HTR-8/SVneo (cell line): Measurements from ENCODE around the gene JMJD6.
"Not testable (repeated sequence)": the region's sequence is repeated elsewhere in the genome, so short reads cannot be mapped to it uniquely, and the experiment has no call there.

ENCODE experiments used
- DNase-seq: peaks from one replicate; pipeline ENCODE4 v3.0.0; 2011; ENCODE audit warnings: low spot score, mixed read lengths; ENCODE audit not compliant: insufficient read length
- FAIRE-seq: peaks from 2 replicates; lab custom pipeline; 2011; peaks lifted over from hg19 to GRCh38; lab: Jason Lieb, UNC

Gene JMJD6

GRCh38 chr17:76701471-76701967 lies 24.9 kb downstream of the JMJD6 start:
- DNase-seq (no peak), FAIRE-seq (no peak)

- FAIRE-seq, result peak; percentile 82
- DNase-seq, result peak; percentile 71
These were observed 25.6 kb downstream of the JMJD6 start for GRCh38 chr17:76700617-76701470.

GRCh38 chr17:76700270-76700616 lies 26.2 kb downstream of the JMJD6 start:
- DNase-seq, result no peak

GRCh38 chr17:76698466-76698977 lies 27.9 kb downstream of the JMJD6 start:
- DNase-seq, FAIRE-seq: not testable (repeated sequence)

More at GRCh38 chr17:76700270-76700616, 26.2 kb downstream of the JMJD6 start:
- no peak for FAIRE-seq

GRCh38 chr17:76697702-76698465 lies 28.5 kb downstream of the JMJD6 start:
- FAIRE-seq (peak; percentile 57), DNase-seq (no peak)

- DNase-seq (no peak), FAIRE-seq (peak; percentile 67)
These were observed 29.4 kb downstream of the JMJD6 start for GRCh38 chr17:76696763-76697701.

GRCh38 chr17:76695059-76695831 lies 31.2 kb downstream of the JMJD6 start:
- DNase-seq, result no peak
- no peak for FAIRE-seq

GRCh38 chr17:76691379-76692191 lies 34.8 kb downstream of the JMJD6 start:
- no peak for DNase-seq
- no peak for FAIRE-seq

- FAIRE-seq, result no peak
- no peak for DNase-seq
These were observed 35.7 kb downstream of the JMJD6 start for GRCh38 chr17:76690596-76691280.

GRCh38 chr17:76689859-76690258 lies 36.5 kb downstream of the JMJD6 start:
- no peak for DNase-seq
- FAIRE-seq, result no peak

- FAIRE-seq (peak; percentile 57), DNase-seq (peak; percentile 39)
These were observed 38.2 kb downstream of the JMJD6 start for GRCh38 chr17:76688165-76688622.

- no peak for DNase-seq
- no peak for FAIRE-seq
These were observed 38.9 kb downstream of the JMJD6 start for GRCh38 chr17:76687298-76688164.

GRCh38 chr17:76686538-76687297 lies 39.7 kb downstream of the JMJD6 start:
- FAIRE-seq (no peak), DNase-seq (no peak)

GRCh38 chr17:76685846-76686245 lies 40.6 kb downstream of the JMJD6 start:
- FAIRE-seq, result no peak
- DNase-seq, result no peak

GRCh38 chr17:76685366-76685765 lies 41.0 kb downstream of the JMJD6 start:
- FAIRE-seq (no peak), DNase-seq (no peak)

- no peak for FAIRE-seq
- no peak for DNase-seq
These were observed 41.6 kb downstream of the JMJD6 start for GRCh38 chr17:76684756-76685155.
